GM18951 (cell line): ENCODE results near the gene METRNL.

Experiments used
- POLR2A ChIP-seq: IDR thresholded peaks from 4 replicates; pipeline ENCODE4 v1.6.1; 2011; ENCODE audit warnings: mild to moderate bottlenecking; ENCODE audit not compliant: insufficient read length, insufficient read depth; ENCODE audit errors: extremely low read depth
- in situ Hi-C: fragments of 300-500 bp; cut with MboI; formaldehyde crosslinking; loops from one replicate; pipeline ENCODE4 v1.12.0; 2022; ENCODE audit warnings: low sequenced_read_pairs, mixed read lengths, inconsistent platforms; ENCODE audit not compliant: unreplicated experiment

Gene METRNL

DNA sequence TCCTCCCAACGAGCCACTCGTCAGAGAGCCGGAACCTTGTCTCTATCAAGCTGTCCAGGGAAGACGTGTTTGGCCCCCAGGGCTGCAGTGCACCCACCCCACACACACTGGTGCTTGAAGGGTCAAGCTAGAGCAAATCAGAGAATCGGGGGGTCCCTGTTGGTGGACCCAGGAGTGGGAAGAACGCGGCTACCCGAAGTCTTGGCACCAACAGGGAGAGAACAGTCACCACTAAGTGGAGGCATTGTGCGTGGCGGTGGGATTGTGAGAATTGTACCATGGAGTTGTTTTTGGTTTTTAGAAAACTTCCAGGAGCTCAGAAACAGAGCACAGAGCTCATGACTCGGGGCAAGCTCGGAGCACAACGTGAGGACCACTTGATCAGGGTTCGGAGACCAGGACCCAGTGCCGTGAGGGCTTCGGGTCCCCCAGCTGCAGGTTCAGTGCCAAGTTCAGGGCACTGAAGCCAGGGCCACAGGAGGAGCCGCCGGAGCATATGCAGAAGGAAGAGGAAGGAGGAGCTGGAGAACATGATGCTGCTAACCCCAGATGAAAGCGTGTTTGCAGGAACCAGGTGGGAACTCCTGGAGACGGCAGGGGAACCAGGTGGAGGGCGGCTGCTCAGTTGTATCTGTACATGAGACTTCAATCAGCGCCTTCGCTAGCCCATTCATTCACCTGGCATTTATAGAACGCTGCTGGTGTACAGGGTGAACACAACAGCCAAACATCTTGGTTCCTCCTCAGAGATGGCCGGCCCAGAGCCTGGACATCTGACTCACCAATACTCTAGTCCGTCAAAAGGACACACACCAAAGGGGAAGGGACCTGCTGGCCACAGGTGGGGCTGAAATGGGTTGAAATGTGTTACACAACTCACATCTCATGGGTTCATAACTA lies 42.8 kb downstream of the METRNL start:
- in situ Hi-C loops, result no loop called here

GRCh38 chr17:83122834-83123233 lies 43.4 kb downstream of the METRNL start:
- no peak for TF ChIP-seq POLR2A
- in situ Hi-C loops, result no loop called here

More for the DNA sequence above, 42.8 kb downstream of the METRNL start:
- TF ChIP-seq POLR2A, result no peak

DNA sequence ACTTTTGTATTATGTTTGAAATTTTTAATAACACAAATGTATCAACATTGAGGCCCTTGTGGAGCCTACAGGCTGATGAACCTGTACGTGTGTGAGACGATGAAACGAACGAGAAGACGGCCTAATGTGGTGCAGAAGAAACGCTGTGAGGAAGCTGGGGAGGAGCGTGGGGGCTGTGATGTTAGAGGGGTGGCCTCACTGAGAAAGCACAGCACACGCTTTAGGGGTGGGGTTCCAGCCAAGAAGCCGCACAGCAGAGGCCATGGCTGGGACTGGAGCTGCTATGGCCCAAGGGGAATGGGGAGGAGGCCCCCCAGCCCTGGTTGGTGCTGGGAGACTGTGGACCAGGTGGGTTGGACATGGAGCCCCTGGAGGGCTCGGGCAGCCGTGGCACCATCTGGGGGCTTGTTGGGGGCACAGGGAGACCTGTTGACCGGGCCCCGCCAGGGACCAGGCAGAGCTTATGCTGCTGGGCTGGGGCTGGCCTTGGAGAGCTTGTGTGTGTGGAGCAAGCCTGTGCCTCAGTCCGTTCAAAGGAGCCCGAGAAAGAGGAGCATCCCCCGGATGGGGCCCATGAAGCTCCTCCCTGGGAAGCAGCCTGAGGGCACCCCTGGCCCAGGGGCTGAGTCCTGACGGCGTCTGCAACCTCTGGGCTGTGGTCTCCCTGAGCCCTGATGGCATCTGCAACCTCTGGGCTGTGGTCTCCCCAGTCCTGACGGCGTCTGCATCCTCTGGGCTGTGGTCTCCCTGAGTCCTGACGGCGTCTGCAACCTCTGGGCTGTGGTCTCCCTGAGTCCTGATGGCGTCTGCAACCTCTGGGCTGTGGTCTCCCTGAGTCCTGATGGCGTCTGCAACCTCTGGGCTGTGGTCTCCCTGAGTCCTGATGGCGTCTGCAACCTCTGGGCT lies 44.7 kb downstream of the METRNL start:
- TF ChIP-seq POLR2A, result no peak
- in situ Hi-C loops, result no loop called here

GRCh38 chr17:83124871-83125514 lies 45.6 kb downstream of the METRNL start:
- no peak for TF ChIP-seq POLR2A
- in situ Hi-C loops, result no loop called here

- no peak for TF ChIP-seq POLR2A
- in situ Hi-C loops, result no loop called here
These were observed 46.3 kb downstream of the METRNL start for GRCh38 chr17:83125515-83126274.

DNA sequence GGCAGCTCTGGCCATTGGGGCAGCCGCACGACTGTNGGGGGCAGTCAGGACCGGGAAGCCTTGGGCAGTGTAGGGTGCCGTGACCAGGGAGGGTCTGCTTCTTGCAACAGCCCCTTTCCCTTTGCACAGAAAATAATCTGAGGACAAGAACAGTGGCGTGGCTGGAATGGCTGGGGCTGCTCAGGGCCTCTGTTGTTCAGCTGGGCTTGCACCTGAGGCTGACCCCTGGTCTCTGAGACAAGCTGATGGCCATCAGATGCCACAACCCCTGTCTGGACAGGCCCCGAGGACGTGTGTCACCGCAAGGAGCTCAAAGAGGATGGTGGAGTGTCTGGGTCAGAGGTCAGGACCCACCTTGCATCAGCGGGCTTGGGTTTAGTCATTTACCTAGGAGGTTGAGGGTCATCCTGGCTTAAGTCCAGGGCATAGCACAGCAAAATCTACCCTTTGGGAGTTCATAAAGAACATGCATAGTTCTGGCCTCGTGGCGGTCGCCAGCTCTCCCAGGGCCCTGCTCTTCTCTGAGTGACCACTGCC lies 46.9 kb downstream of the METRNL start:
- no peak for TF ChIP-seq POLR2A
- in situ Hi-C loops, result no loop called here

GRCh38 chr17:83127431-83128160 lies 48.2 kb downstream of the METRNL start:
- TF ChIP-seq POLR2A, result no peak
- in situ Hi-C loops, result no loop called here

GRCh38 chr17:83128306-83129240 lies 49.2 kb downstream of the METRNL start:
- TF ChIP-seq POLR2A, result no peak
- in situ Hi-C loops, result no loop called here

DNA sequence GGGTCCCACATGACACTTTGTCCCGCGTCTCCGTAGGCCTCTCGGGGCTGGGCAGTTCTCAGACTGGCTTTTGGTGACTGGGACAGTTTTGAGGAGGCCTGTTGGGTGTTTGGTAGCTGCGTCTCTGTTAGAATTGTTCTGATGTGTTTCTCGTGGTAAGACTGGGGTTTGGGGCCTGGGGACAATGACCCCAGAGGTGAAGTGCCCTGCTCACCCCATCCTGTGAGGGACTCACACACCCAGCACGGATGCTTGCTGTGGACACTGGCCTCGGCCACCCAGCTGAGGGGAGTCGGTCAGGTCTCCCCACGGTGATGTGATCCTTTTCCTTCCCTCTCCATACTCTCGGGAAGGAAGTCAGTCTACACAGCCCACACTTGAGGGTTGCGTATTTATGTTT lies 50.3 kb downstream of the METRNL start:
- in situ Hi-C loops, result no loop called here
- no peak for TF ChIP-seq POLR2A

- no peak for TF ChIP-seq POLR2A
- in situ Hi-C loops, result no loop called here
These were observed 52.1 kb downstream of the METRNL start for GRCh38 chr17:83131401-83132011.
